HEK293T (cell line): ENCODE measurements around the gene RTN4IP1.

Source experiments
- ARNT ChIP-seq: fragments of 450-650 bp; IDR thresholded peaks from 2 replicates; pipeline ENCODE4 v1.6.1; 2017; ENCODE audit warnings: mild to moderate bottlenecking
- BHLHE40 ChIP-seq: fragments of 450-650 bp; IDR thresholded peaks from 2 replicates; pipeline ENCODE4 v1.6.1; 2016; ENCODE audit warnings: mild to moderate bottlenecking, moderate library complexity, borderline replicate concordance
- CTBP1 ChIP-seq: fragments of 450-650 bp; IDR thresholded peaks from 2 replicates; pipeline ENCODE4 v1.6.1; 2016; ENCODE audit warnings: borderline replicate concordance
- FOXM1 ChIP-seq: fragments of 450-650 bp; IDR thresholded peaks from 2 replicates; pipeline ENCODE4 v1.6.1; 2017; ENCODE audit warnings: mild to moderate bottlenecking, borderline replicate concordance
- L3MBTL2 ChIP-seq: fragments of 450-650 bp; conservative IDR thresholded peaks from 2 replicates; pipeline ENCODE4 v1.6.1; 2016; ENCODE audit warnings: mild to moderate bottlenecking
- NFRKB ChIP-seq: fragments of 450-650 bp; IDR thresholded peaks from 2 replicates; pipeline ENCODE4 v1.6.1; 2016; ENCODE audit warnings: mild to moderate bottlenecking, moderate library complexity
- SP1 ChIP-seq: fragments of 450-650 bp; IDR thresholded peaks from 2 replicates; pipeline ENCODE4 v1.6.1; 2017
- SUZ12 ChIP-seq: fragments of 450-650 bp; IDR thresholded peaks from 2 replicates; pipeline ENCODE4 v1.6.1; 2016; ENCODE audit warnings: mild to moderate bottlenecking
- TARDBP ChIP-seq: fragments of 450-650 bp; IDR thresholded peaks from 2 replicates; pipeline ENCODE4 v1.6.1; 2016
- ZNF384 ChIP-seq: fragments of 450-650 bp; IDR thresholded peaks from 2 replicates; pipeline ENCODE4 v1.6.1; 2016
- TF ChIP-seq, protein P1 (sequence below): fragments of 450-650 bp; IDR thresholded peaks from 2 replicates; pipeline ENCODE4 v1.6.1; 2016

DNA sequence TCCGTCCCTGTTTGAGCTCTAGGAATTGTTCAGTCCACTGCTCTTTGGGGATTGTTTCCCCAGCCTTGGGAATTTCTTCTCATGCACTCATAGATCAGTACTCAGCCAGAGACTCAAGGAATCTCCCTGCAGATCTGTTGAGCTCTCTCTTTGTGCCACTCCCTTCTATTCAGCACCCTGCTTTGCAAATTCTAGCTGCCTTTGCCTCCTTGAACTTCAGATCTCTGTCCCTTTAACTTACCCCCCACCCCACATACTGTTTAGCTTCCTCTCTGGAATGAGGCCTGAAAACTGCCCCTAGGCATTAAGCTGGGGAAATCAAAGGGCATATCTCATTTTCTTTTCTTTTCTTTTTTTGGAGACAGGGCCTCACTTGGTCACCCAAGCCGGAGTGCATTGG, 30.6 kb upstream of the RTN4IP1 start:
- TF ChIP-seq SUZ12 (no peak), BHLHE40 (no peak), ZNF384 (no peak), FOXM1 (no peak), L3MBTL2 (no peak), SP1 (no peak), CTBP1 (no peak), ARNT (no peak), NFRKB (no peak), TARDBP (no peak)
- TF ChIP-seq, protein P1, sequence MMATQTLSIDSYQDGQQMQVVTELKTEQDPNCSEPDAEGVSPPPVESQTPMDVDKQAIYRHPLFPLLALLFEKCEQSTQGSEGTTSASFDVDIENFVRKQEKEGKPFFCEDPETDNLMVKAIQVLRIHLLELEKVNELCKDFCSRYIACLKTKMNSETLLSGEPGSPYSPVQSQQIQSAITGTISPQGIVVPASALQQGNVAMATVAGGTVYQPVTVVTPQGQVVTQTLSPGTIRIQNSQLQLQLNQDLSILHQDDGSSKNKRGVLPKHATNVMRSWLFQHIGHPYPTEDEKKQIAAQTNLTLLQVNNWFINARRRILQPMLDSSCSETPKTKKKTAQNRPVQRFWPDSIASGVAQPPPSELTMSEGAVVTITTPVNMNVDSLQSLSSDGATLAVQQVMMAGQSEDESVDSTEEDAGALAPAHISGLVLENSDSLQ: no peak
